ENCODE measurements around the gene MAP2K2. TPM values are rescaled to one million over a fixed set of nuclear protein-coding genes. Genes with fewer than 3 reads are reported as not detected.

MAP2K2 gene
- total and polyA plus RNA-seq, 4 donors: 63.6 to 181 (median 133) TPM

DNA sequence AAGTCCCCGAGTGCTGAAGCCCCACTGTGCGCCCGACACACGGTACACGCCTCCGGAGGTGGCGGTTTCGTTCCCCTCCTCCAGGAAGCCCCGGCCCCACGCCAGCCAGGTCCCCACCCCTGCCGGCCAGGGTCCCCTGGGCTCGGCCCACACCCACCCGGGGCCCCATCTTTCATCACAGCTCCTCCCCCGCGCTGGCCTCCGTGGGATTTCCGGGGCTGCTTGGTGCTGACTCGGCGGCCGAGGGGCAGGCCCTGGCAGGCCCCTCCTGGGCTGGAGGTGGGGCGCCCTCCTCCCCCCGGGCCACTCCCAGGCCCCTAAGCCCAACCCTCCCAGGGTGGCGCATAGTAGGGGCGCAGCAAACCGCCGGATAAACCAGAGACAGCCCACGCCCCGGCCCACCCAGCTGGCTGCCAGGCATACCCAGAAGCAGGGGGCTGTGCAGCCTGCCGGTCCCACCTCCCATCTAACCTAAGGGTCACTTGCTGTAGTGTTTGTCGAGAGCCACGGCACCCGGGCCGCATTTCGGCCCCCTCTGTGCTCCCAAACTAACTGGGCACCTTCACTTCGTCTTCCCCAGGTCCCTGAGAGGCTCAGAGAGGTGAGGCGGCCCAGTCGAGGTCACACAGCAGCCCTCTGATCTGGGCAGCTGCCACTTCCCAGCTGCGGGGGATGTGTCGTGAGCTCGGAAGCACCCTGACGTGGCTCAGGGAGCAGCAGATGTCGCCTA, 63.9 kb downstream of the MAP2K2 start:
- TF ChIP-seq, protein P1, sequence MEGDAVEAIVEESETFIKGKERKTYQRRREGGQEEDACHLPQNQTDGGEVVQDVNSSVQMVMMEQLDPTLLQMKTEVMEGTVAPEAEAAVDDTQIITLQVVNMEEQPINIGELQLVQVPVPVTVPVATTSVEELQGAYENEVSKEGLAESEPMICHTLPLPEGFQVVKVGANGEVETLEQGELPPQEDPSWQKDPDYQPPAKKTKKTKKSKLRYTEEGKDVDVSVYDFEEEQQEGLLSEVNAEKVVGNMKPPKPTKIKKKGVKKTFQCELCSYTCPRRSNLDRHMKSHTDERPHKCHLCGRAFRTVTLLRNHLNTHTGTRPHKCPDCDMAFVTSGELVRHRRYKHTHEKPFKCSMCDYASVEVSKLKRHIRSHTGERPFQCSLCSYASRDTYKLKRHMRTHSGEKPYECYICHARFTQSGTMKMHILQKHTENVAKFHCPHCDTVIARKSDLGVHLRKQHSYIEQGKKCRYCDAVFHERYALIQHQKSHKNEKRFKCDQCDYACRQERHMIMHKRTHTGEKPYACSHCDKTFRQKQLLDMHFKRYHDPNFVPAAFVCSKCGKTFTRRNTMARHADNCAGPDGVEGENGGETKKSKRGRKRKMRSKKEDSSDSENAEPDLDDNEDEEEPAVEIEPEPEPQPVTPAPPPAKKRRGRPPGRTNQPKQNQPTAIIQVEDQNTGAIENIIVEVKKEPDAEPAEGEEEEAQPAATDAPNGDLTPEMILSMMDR (IDR thresholded peaks at IDR 0.05; ENCODE audit: control extremely low read depth, extremely low read depth): no peak
- peaks cover 0 to 8% (median 1%) of the 10 kb centered on the region in 4 donors for H3K36me3 ChIP-seq (ENCODE audit: control insufficient read depth in 4 of 4, insufficient read depth in 4 of 4, low read length in 4 of 4)
- ATAC-seq (ENCODE audit: insufficient read depth, low FRiP score) (no peak), DNase-seq (no peak)
- no peak overlapping the region for H3K9ac ChIP-seq (ENCODE audit: insufficient read depth in 1 of 2, low read length in 2 of 2)
- no peaks in the 10 kb centered on the region for H3K27me3 ChIP-seq (ENCODE audit: control insufficient read depth in 3 of 3, insufficient read depth in 3 of 3, low read length in 2 of 3)
- H3K27ac ChIP-seq (ENCODE audit: low read depth in 1 of 2, low read length in 1 of 2): peak overlapping the region; percentile 87 to 95
- 47 to 59% methylated on average over 38 to 42 of the region's 42 CpGs for WGBS, 2 donors
- no peak overlapping the region for H3K4me3 ChIP-seq
- H3K4me1 ChIP-seq (ENCODE audit: control insufficient read depth in 5 of 5, insufficient read depth in 5 of 5, low read length in 5 of 5): peaks cover 2 to 55% (median 23%) of the 10 kb centered on the region in 5 donors
- H3K9me3 ChIP-seq (ENCODE audit: control insufficient read depth in 4 of 4, insufficient read depth in 3 of 4, low read length in 3 of 4): no peaks in the 10 kb centered on the region

DNA sequence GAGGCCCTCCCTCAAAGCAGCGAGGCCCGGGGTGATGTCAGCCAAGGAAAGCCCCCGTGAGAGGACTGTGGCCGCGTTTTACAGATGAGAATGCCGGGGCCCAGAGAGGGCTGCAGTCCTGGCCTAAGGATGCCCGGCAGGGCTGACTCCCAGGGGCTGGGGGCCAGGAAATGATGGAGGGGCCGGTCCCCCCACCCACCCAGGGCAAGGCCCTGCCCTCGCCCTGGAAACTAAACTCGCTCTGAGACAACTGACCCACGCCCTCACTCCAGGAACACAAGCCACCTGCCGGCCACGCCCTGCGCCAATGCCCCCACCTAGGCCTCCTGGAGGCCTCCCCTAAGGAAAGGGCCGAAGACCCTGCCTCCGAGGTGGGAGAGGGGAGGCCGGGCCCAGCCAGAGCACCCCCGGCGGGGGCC, 64.5 kb downstream of the MAP2K2 start:
- Histone ChIP-seq H3K4me3 (no peak overlapping the region), H3K27me3 (ENCODE audit: control insufficient read depth in 3 of 3, insufficient read depth in 3 of 3, low read length in 2 of 3) (no peaks in the 10 kb centered on the region), H3K4me1 (ENCODE audit: control insufficient read depth in 5 of 5, insufficient read depth in 5 of 5, low read length in 5 of 5) (peaks cover 2 to 55% (median 22%) of the 10 kb centered on the region in 5 donors), H3K27ac (ENCODE audit: low read depth in 1 of 2, low read length in 1 of 2) (peak overlapping the region; percentile 87 to 95), H3K9me3 (ENCODE audit: control insufficient read depth in 4 of 4, insufficient read depth in 3 of 4, low read length in 3 of 4) (peaks cover 0 to 3% (median 0%) of the 10 kb centered on the region in 4 donors), H3K9ac (ENCODE audit: insufficient read depth in 1 of 2, low read length in 2 of 2) (no peak overlapping the region), H3K36me3 (ENCODE audit: control insufficient read depth in 4 of 4, insufficient read depth in 4 of 4, low read length in 4 of 4) (peaks cover 0 to 14% (median 4%) of the 10 kb centered on the region in 4 donors)
- ATAC-seq (ENCODE audit: insufficient read depth, low FRiP score): no peak
- WGBS, 2 donors: 46 to 70% methylated on average over 19 of the region's 19 CpGs
- DNase-seq: no peak
- TF ChIP-seq, protein P1 (IDR thresholded peaks at IDR 0.05; ENCODE audit: control extremely low read depth, extremely low read depth): no peak

DNA sequence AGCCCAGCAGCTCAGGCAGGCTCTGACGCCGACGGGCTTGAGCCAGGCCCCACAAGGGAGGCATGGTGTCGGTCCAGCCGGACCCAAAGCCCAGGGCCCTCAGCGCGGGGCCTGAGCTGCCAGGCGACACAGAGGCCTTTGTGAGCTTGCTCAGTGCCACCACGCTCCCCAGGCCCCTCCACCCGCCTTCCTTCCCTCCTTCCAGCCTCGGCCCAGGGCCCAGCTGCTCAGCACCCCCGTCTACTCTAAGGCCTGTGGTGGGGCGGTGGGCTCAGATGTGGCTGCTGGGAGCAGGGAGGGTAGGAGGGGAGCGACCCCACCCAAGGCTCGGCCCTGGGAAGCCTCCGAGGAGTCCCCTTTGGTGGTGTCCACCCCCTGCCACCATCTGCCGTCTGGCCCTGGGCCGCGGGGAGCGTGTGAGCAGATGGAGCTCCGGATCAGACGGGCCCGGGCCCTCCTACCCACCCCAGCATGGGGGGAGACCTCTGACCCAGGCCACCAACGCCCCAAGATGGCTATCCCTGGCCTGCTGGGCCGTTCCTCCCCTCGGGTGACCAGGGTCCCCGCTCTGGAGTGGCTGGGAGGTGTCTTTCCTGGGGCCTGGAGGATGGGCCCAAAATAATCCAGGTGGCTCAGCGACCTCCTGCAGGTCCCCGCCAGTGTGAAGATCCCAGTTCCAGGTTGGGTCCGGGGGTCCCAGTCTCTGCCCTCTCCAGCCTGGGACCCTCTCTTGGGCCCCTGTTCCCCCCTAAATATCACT, 65.0 kb downstream of the MAP2K2 start:
- Histone ChIP-seq H3K4me1 (ENCODE audit: control insufficient read depth in 5 of 5, insufficient read depth in 5 of 5, low read length in 5 of 5) (peaks cover 2 to 54% (median 16%) of the 10 kb centered on the region in 5 donors), H3K36me3 (ENCODE audit: control insufficient read depth in 4 of 4, insufficient read depth in 4 of 4, low read length in 4 of 4) (peaks cover 0 to 20% (median 8%) of the 10 kb centered on the region in 4 donors), H3K4me3 (no peak overlapping the region), H3K9ac (ENCODE audit: insufficient read depth in 1 of 2, low read length in 2 of 2) (no peak overlapping the region), H3K9me3 (ENCODE audit: control insufficient read depth in 4 of 4, insufficient read depth in 3 of 4, low read length in 3 of 4) (peaks cover 0 to 3% (median 0%) of the 10 kb centered on the region in 4 donors), H3K27ac (ENCODE audit: low read depth in 1 of 2, low read length in 1 of 2) (peak overlapping the region; percentile 87 to 95), H3K27me3 (ENCODE audit: control insufficient read depth in 3 of 3, insufficient read depth in 3 of 3, low read length in 2 of 3) (no peaks in the 10 kb centered on the region)
- 44 to 66% methylated on average over 30 of the region's 30 CpGs for WGBS, 2 donors
- DNase-seq: no peak
- no peak for ATAC-seq (ENCODE audit: insufficient read depth, low FRiP score)
- TF ChIP-seq, protein P1 (IDR thresholded peaks at IDR 0.05; ENCODE audit: control extremely low read depth, extremely low read depth): no peak
